ENCODE results near the gene SLC7A6. TPM values are rescaled to one million over a fixed set of nuclear protein-coding genes. Genes with fewer than 3 reads are reported as not detected.

The SLC7A6 gene
- total and polyA plus RNA-seq, 2 of the 13 experiments (the other 11 are each of a cell fraction or from before 2014, with no cell fraction given): 35.8 to 70.8 TPM

GRCh38 chr16:68265078-68265920, 973 bp downstream of the SLC7A6 start (continued):
- TF ChIP-seq MBD4 (IDR thresholded peaks at IDR 0.05; ENCODE audit: borderline replicate concordance, low read length) (no peak), ZFP1 (CRISPR knock-in tag; IDR thresholded peaks at IDR 0.05) (no peak; the same call in 1 of the 2 replicates), KDM3A (CRISPR knock-in tag; IDR thresholded peaks at IDR 0.05; ENCODE audit: low read depth) (no peak), ZNF773 (CRISPR knock-in tag; IDR thresholded peaks at IDR 0.05; ENCODE audit: borderline replicate concordance) (no peak), ZNF740 (CRISPR knock-in tag; IDR thresholded peaks at IDR 0.05) (no peak), PITX1 (CRISPR knock-in tag; IDR thresholded peaks at IDR 0.05) (0 out of 2 replicates have a peak, but pooled peaks have one; percentile 55), KLF16 (CRISPR knock-in tag; IDR thresholded peaks at IDR 0.05) (peak in 1 of 2 experiments; percentile 92; a peak in 2 of 4 replicates), FOXM1 (CRISPR knock-in tag; IDR thresholded peaks at IDR 0.05) (no peak), SOX13 (IDR thresholded peaks at IDR 0.05) (peak; percentile 74), SOX13 (CRISPR knock-in tag; conservative IDR thresholded peaks at IDR 0.05 in 1 of 2, IDR thresholded peaks at IDR 0.05 in 1 of 2) (peak in 1 of 2 experiments; percentile 93; a peak in 2 of 4 replicates), ZNF17 (CRISPR knock-in tag; IDR thresholded peaks at IDR 0.05) (no peak), ZNF543 (CRISPR knock-in tag; IDR thresholded peaks at IDR 0.05) (no peak; the same call in 1 of the 2 replicates), POGZ (CRISPR knock-in tag; IDR thresholded peaks at IDR 0.05) (peak; percentile 66), ZNF280B (CRISPR knock-in tag; IDR thresholded peaks at IDR 0.05; ENCODE audit: borderline replicate concordance) (no peak), HNF4G (IDR thresholded peaks at IDR 0.05; ENCODE audit: borderline replicate concordance, low read depth, low read length) (peak; percentile 70; the same call in 1 of the 2 replicates), HNF4G (CRISPR knock-in tag; IDR thresholded peaks at IDR 0.05; ENCODE audit: borderline replicate concordance, low read depth) (no peak), KMT2A (CRISPR knock-in tag; IDR thresholded peaks at IDR 0.05) (peak; percentile 50; the same call in 1 of the 2 replicates), ARID4A (CRISPR knock-in tag; IDR thresholded peaks at IDR 0.05; ENCODE audit: borderline replicate concordance) (peak; percentile 80; the same call in 1 of the 2 replicates), ETV6 (CRISPR knock-in tag; conservative IDR thresholded peaks at IDR 0.05) (0 out of 2 replicates have a peak, but pooled peaks have one; percentile 17), ZKSCAN1 (IDR thresholded peaks at IDR 0.05; ENCODE audit: low read length) (peak; percentile 65; the same call in 1 of the 2 replicates), STAG1 (CRISPR knock-in tag; IDR thresholded peaks at IDR 0.05) (no peak; the same call in 1 of the 2 replicates), SUZ12 (IDR thresholded peaks at IDR 0.05; ENCODE audit: low read depth, low read length) (no peak), SIX1 (CRISPR knock-in tag; IDR thresholded peaks at IDR 0.05; ENCODE audit: borderline replicate concordance) (peak; percentile 84; the same call in 1 of the 2 replicates), POLR2AphosphoS2 (IDR thresholded peaks at IDR 0.05; ENCODE audit: low read depth, low read length) (peak; percentile 88; the same call in 1 of the 2 replicates), ZNF816 (CRISPR knock-in tag; IDR thresholded peaks at IDR 0.05; ENCODE audit: borderline replicate concordance) (peak; percentile 80; the same call in 1 of the 2 replicates)
